Measurements from ENCODE around the gene RHBDL1. TPM values are rescaled to one million over a fixed set of nuclear protein-coding genes. Genes with fewer than 3 reads are reported as not detected.

RHBDL1 gene
- polyA plus RNA-seq, 1 donor (not counting 4 experiments of a cell fraction or from before 2014, with no cell fraction given), result 0.71 TPM

GRCh38 chr16:693766-694165 lies 18.3 kb downstream of the RHBDL1 start:
- Histone ChIP-seq H3K36me3 (ENCODE audit: control insufficient read depth in 2 of 2, extremely low read depth in 1 of 2, insufficient read depth in 2 of 2, low read length in 2 of 2) (no peaks in the 10 kb centered on the region), H3K9me1 (ENCODE audit: control insufficient read depth, extremely low read depth, insufficient read depth, low read length) (no peaks in the 10 kb centered on the region), H3K27me3 (ENCODE audit: control insufficient read depth, extremely low read depth, insufficient read depth, low read length) (peaks cover 50% of the 10 kb centered on the region), H3K9me3 (ENCODE audit: control insufficient read depth, low read depth, low read length) (no peaks in the 10 kb centered on the region), H2AFZ (ENCODE audit: control insufficient read depth, low read length) (no peak overlapping the region), H4K20me1 (ENCODE audit: control insufficient read depth, extremely low read depth, insufficient read depth, low read length) (no peaks in the 10 kb centered on the region), H3K4me3 (ENCODE audit: control insufficient read depth in 2 of 3, extremely low read depth in 1 of 3, insufficient read depth in 2 of 3, low read depth in 1 of 3, low read length in 3 of 3) (no peak overlapping the region), H3K4me2 (ENCODE audit: control insufficient read depth, extremely low read depth, insufficient read depth, low read depth, low read length) (no peak overlapping the region), H3K79me2 (ENCODE audit: control insufficient read depth, insufficient read depth, low read length) (peaks cover 5% of the 10 kb centered on the region), H3K4me1 (ENCODE audit: control insufficient read depth, extremely low read depth, insufficient read depth, low read length) (peaks cover 12% of the 10 kb centered on the region), H3K9ac (ENCODE audit: control insufficient read depth, extremely low read depth, insufficient read depth, low read length) (no peak overlapping the region), H3K27ac (ENCODE audit: control insufficient read depth, insufficient read depth, low read length) (no peak overlapping the region)
- TF ChIP-seq EZH2 (IDR thresholded peaks at IDR 0.05; ENCODE audit: low read length) (no peak), CTCF (optimal IDR thresholded peaks at IDR 0.05 in 1 of 3, IDR thresholded peaks at IDR 0.05 in 1 of 3, conservative IDR thresholded peaks at IDR 0.05 in 1 of 3; ENCODE audit: extremely low read depth in 1 of 3, insufficient read depth in 2 of 3, low read length in 3 of 3) (no peak)
- DNase-seq (ENCODE audit: low read depth, low spot score) (no peak), FAIRE-seq (no peak)
- dilution Hi-C loops (cut with MboI; ENCODE audit: extremely low pct_ligation_motif_present, low sequenced_read_pairs), result no loop called here

- no peak overlapping the region for H3K27ac ChIP-seq (ENCODE audit: control insufficient read depth, insufficient read depth, low read length)
- no peak for FAIRE-seq
- no peaks in the 10 kb centered on the region for H3K36me3 ChIP-seq (ENCODE audit: control insufficient read depth in 2 of 2, extremely low read depth in 1 of 2, insufficient read depth in 2 of 2, low read length in 2 of 2)
- H3K79me2 ChIP-seq (ENCODE audit: control insufficient read depth, insufficient read depth, low read length), result peaks cover 4% of the 10 kb centered on the region
- no peak overlapping the region for H2AFZ ChIP-seq (ENCODE audit: control insufficient read depth, low read length)
- H3K27me3 ChIP-seq (ENCODE audit: control insufficient read depth, extremely low read depth, insufficient read depth, low read length), result peaks cover 50% of the 10 kb centered on the region
- no peaks in the 10 kb centered on the region for H4K20me1 ChIP-seq (ENCODE audit: control insufficient read depth, extremely low read depth, insufficient read depth, low read length)
- dilution Hi-C loops (cut with MboI; ENCODE audit: extremely low pct_ligation_motif_present, low sequenced_read_pairs), result no loop called here
- no peaks in the 10 kb centered on the region for H3K9me3 ChIP-seq (ENCODE audit: control insufficient read depth, low read depth, low read length)
- peak; percentile 99 for TF ChIP-seq EZH2 (IDR thresholded peaks at IDR 0.05; ENCODE audit: low read length)
- TF ChIP-seq CTCF (optimal IDR thresholded peaks at IDR 0.05 in 1 of 3, IDR thresholded peaks at IDR 0.05 in 1 of 3, conservative IDR thresholded peaks at IDR 0.05 in 1 of 3; ENCODE audit: extremely low read depth in 1 of 3, insufficient read depth in 2 of 3, low read length in 3 of 3), result no peak
- H3K4me2 ChIP-seq (ENCODE audit: control insufficient read depth, extremely low read depth, insufficient read depth, low read depth, low read length), result no peak overlapping the region
- H3K9ac ChIP-seq (ENCODE audit: control insufficient read depth, extremely low read depth, insufficient read depth, low read length), result no peak overlapping the region
- peaks cover 11% of the 10 kb centered on the region for H3K4me1 ChIP-seq (ENCODE audit: control insufficient read depth, extremely low read depth, insufficient read depth, low read length)
- no peak overlapping the region for H3K4me3 ChIP-seq (ENCODE audit: control insufficient read depth in 2 of 3, extremely low read depth in 1 of 3, insufficient read depth in 2 of 3, low read depth in 1 of 3, low read length in 3 of 3)
- DNase-seq (ENCODE audit: low read depth, low spot score), result no peak
- no peaks in the 10 kb centered on the region for H3K9me1 ChIP-seq (ENCODE audit: control insufficient read depth, extremely low read depth, insufficient read depth, low read length)
These were observed 18.9 kb downstream of the RHBDL1 start for GRCh38 chr16:694187-694862.
